Loucy (cell line): ENCODE data around the gene CABLES1.

Experiments
- CTCF ChIP-seq: fragments of 200-600 bp; sonication (generic); conservative IDR thresholded peaks from 2 replicates; pipeline ENCODE4 v1.5.1; 2014; ENCODE audit warnings: mild to moderate bottlenecking, antibody characterized with exemption, low read length
- EZH2phosphoT487 ChIP-seq: fragments of 200-600 bp; IDR thresholded peaks from 2 replicates; pipeline ENCODE4 v1.6.1; 2018; ENCODE audit warnings: antibody characterized with exemption, mild to moderate bottlenecking, moderate library complexity, borderline replicate concordance

- TF ChIP-seq CTCF, result no peak
- no peak for TF ChIP-seq EZH2phosphoT487
Observed at GRCh38 chr18:23127090-23127489, 8.2 kb upstream of the CABLES1 start.
